GM18508 (cell line): ENCODE results near the gene ACSBG1.
"Not testable (repeated sequence)": the region's sequence is repeated elsewhere in the genome, so short reads cannot be mapped to it uniquely, and the experiment has no call there.

Source experiments
- ATAC-seq: cut with Tn5 transposase; IDR thresholded peaks from one replicate; pipeline ENCODE4 v1.9.1; 2021; ENCODE audit warnings: moderate number of reproducible peaks; ENCODE audit not compliant: insufficient read depth, unreplicated experiment

Gene ACSBG1

DNA sequence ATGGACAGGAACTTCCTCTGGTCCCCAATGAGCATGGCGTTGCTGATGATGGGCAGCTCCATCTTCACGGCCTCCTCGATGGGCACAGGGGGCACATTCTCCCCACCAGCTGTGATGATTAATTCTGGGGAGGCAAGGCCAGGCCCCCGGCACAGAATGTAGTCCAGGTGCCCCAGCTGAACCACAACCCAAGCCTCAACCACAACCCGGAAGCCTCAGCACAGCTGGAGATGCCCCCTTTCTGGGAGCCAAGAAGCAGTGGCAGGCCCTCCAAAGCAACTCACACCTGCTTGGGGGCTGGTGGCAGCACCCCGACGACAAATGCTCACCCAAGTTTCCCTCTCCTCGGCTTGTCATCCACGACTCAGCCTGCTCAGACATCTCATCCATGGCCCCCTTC lies 60.0 kb downstream of the ACSBG1 start:
- ATAC-seq: no peak

- no peak for ATAC-seq
Measured at GRCh38 chr15:78171864-78172472, 62.4 kb downstream of the ACSBG1 start.

- ATAC-seq: peak; percentile 35
Measured at GRCh38 chr15:78170848-78171773, 63.3 kb downstream of the ACSBG1 start.

DNA sequence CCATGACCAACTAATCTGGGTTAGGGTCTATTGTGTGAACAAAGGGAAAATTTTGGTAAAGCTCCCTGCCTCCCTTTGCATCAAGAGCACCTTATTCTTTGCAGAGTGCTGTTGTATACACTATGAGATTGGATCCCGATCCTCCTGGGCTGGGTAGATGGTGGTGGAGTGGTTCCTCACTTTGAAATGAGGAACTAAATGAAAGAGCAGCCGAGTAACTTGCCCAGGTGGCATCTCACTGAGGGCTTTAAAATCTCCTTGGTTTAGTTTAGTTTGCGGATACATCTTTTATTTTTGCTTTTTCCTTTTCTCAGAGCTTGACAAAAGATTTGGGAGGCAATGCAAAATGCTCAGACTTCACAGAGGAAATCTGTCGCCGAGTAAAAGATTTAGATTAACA lies 65.8 kb downstream of the ACSBG1 start:
- ATAC-seq: no peak

- peak; percentile 66 for ATAC-seq
Measured at GRCh38 chr15:78167227-78167888, 67.0 kb downstream of the ACSBG1 start.

GRCh38 chr15:78164010-78164409 lies 70.4 kb downstream of the ACSBG1 start:
- no peak for ATAC-seq

GRCh38 chr15:78162038-78162437 lies 72.3 kb downstream of the ACSBG1 start:
- no peak for ATAC-seq

GRCh38 chr15:78159395-78159794 lies 75.0 kb downstream of the ACSBG1 start:
- no peak for ATAC-seq

GRCh38 chr15:78157203-78157602 lies 77.2 kb downstream of the ACSBG1 start:
- no peak for ATAC-seq

- no peak for ATAC-seq
Measured at GRCh38 chr15:78156653-78157052, 77.7 kb downstream of the ACSBG1 start.

DNA sequence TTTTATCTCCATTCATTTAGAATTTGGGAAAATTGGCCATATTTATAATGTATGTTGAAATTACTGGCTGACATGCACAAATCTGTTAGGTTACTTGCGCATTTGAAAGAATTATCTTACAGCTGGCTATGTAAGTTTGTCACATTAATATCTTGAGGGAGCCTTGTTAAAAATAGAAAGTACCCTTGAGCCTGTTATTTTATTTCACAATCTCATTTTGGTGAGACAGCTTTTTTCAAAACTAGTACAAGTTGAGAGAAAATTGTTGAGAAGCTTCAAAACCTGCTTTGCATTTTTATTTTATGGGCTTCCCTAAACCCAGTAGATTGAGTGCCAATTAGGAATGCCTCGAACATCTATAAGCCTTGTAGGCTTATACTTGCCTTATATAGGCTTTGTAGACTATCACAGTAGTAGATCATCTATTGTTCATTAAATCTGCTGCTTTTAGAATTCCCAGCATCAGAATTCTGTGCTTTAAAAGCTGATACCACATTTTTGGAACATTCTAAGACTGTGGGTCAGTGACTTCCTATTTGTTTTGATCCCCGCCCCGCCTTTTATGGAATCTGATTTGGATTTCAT lies 78.9 kb downstream of the ACSBG1 start:
- ATAC-seq: no peak

DNA sequence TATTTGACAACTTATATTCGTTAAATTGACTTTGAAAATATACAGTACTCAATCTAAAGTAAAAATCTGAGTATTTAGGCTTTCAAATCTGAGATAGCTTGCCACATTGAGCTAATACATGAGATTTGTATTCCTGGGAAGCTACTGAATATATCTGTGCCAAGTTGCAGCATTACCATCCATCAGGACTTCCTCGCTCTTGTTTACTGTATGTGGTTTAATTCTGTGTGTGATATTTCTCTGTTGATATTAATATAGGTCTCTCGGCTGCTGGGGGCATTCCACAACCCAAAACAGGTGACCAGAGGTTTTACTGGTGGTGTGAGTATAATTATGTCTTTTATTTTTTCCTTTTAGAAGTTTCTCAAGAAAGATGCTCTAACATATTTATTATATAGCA lies 79.4 kb downstream of the ACSBG1 start:
- no peak for ATAC-seq

DNA sequence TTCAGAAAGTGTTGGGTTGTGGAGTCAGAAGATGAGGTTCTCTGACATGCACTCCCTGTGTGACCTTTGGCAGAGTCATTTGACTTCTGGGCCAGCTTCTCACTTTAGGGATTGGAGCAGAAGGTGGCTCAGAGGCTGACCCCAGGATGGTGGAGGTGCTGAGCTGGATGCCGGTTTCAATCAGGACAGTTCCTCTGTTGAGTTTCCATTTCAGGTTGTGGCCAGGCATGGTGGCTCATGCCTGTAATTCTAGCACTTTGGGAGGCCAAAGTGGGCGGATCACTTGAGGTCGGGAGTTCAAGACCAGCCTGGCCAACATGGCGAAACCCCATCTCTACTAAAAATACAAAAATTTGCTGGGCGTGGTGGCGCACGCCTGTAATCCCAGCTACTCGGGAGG lies 83.3 kb downstream of the ACSBG1 start:
- not testable (repeated sequence) for ATAC-seq

DNA sequence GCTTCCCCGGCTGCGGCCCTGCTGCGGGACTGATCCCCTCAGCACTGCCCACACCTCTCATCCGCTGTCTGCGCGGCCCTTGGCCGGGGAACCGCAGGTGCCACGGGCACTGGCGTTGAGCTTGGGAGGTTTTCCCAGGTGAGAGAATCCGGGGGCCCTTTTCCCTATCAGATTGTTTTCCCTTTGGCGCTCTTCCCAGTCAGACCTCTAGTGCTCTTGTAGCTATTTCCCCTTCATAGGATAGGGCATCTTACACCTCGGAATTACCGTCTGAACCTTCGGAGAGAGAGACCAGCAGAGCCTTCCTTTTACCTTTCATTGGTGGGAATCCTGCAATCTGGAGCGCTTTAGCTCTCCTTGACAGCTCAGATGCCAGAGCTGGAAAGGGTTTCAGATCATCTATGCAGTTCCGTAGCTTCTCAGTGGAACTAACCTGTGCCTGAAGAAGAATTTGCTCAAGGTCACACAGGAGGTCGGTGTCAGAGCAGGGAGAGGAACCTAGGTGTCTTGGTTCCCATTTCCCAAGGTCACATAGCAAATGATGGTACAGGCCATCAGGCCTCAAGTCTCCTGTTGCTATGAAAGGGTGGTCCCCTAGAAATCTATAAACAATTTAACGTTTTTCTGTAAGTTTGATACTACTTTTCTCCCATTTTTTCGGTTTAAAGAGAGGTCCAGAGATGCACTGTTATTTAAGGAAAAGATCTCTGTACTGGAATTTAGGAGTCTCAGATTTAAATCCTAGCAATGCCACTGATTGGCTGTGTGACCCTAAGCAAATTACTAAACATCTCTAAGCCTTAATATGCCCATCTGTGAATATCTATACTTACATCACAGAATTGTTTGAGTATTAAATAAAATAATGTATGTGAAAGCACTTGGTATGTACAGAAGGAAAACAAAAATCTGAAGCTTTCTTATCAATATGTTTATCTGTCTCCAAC lies 84.3 kb downstream of the ACSBG1 start:
- no peak for ATAC-seq

GRCh38 chr15:78149068-78149804 lies 85.1 kb downstream of the ACSBG1 start, which contains the start of gene IDH3A:
Gene IDH3A, plus strand, starts transcription at chr15:78149362. Its CDS starts 42 bp downstream, at chr15:78149404.
- ATAC-seq: peak; percentile 38

- no peak for ATAC-seq
Measured at GRCh38 chr15:78148392-78149067, 85.8 kb downstream of the ACSBG1 start.

DNA sequence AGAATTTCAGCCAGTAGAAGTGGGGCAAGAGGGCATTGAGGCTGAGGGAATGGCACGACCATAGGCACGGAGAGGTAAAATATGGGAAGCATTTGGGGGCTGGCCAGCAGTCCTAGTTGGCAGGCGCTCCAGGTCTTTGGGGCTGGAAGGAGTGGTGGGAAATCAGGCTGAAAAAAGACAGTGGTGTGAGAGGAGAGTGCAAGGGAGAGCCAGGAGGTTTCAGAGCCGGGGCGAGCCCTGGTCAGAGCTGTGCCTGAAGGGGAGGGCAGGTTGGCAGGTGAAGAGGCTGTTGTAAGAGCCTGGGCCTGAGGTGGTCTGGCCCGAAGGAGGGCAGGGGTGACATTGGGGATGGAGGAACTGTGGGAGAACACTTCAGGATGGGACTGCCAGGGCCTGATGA lies 86.8 kb downstream of the ACSBG1 start:
- no peak for ATAC-seq

DNA sequence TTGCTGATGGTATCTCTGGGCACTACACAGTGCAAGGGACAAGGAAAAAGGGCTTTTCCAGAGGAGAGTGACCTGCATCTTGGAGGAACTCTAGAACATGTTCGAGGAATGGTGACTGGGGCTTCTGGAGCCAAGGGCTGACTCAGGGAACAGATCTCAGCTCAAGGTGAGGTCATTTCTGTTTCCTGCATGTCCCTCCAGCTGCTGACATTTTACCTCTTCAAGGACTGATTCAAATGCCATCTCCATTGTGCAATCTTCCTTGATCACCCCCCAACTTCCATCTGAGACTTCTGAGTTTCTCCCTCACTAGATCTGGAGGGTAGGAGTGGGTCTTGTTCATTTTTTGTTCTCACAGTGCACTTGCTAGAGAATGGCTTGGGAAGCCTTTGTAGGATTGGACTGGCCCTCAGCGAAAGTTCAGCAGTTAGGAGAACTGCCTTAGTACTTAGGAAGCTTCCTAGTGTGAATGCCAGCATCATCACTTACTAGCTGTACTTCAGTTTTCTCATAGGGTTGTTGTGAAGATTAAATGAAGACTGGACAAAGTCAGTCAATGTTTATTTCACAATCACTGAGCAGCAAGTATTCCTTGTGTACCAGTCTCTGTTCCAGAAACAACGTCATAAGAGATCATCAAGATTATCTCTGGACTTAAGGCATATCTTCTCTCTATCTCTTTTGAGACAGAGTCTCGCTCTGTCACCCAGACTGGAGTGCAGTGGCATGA lies 87.8 kb downstream of the ACSBG1 start:
- ATAC-seq: no peak
